HCT116 (cell line): ENCODE data around the gene ANGPTL3. TPM values are rescaled to one million over a fixed set of nuclear protein-coding genes. Genes with fewer than 3 reads are reported as not detected.

Source experiments
- ATAC-seq: fragments of 200-7000 bp; cut with Tn5 transposase; 2 replicates; pipeline ENCODE4 v1.9.1; 2020; ENCODE audit warnings: mild to moderate bottlenecking, moderate library complexity
- BruUV-seq: library from RNA; stranded (reverse); fragments of 400-500 nt; replicated peaks from 2 replicates; lab custom pipeline; 2021; lab: Mats Ljungman, UMichigan
- CTCF ChIA-PET: fragments of 300-600 bp; sonication (Branson Sonifier 250); formaldehyde crosslinking; loops from one replicate; lab custom pipeline; 2021; ENCODE audit warnings: antibody characterized with exemption; lab: Charles Lee
- POLR2A ChIA-PET: fragments of 300-600, 350-600 bp; sonication (Branson Sonifier 250); formaldehyde crosslinking; loops from one replicate; lab custom pipeline; 2021; ENCODE audit warnings: antibody characterized with exemption; lab: Charles Lee
- RAD21 ChIA-PET, 2 experiments: fragments of 300-600 bp; sonication (Branson Sonifier 250); formaldehyde crosslinking; loops; one replicate each; lab custom pipeline; 2023; ENCODE audit warnings: low total read pairs in 2 of 2; ENCODE audit not compliant: uncharacterized antibody in 2 of 2, unreplicated experiment in 2 of 2, low non-redundant PET in 1 of 2; lab: Charles Lee
- DNase-seq: peaks from one replicate; pipeline ENCODE4 v3.0.0-alpha.2; 2010; ENCODE audit warnings: low read depth, low spot score
- H2AFZ ChIP-seq: fragments of 200-600 bp; shearing (Covaris generic), sonication (generic); 2 replicates; pipeline ENCODE4 v1.6.1; 2017; ENCODE audit warnings: low read depth, mixed run types, mixed read lengths, antibody characterized with exemption, low read length; ENCODE audit not compliant: poor library complexity, severe bottlenecking
- H3K27ac ChIP-seq: 2 replicates; pipeline ENCODE4 v1.5.1; 2012; ENCODE audit warnings: low read depth, low read length
- H3K27me3 ChIP-seq: fragments of 200-600 bp; sonication (generic); 2 replicates; pipeline ENCODE4 v1.6.1; 2016; ENCODE audit warnings: mixed run types, low read length, mixed read lengths; ENCODE audit not compliant: insufficient read depth
- H3K36me3 ChIP-seq, 2 experiments: fragments of 200-500 bp in 1 of 2; fragments of 200-600 bp in 1 of 2; sonication (Bioruptor generic) in 1 of 2; sonication (generic) in 1 of 2; 2 replicates each; pipeline versions ENCODE4 v1.5.1 to v1.6.1; 2014 to 2016; ENCODE audit warnings: low read length in 2 of 2, inconsistent platforms in 1 of 2, mixed read lengths in 1 of 2, mixed run types in 1 of 2; ENCODE audit not compliant: insufficient read depth in 2 of 2, control insufficient read depth in 1 of 2
- H3K4me1 ChIP-seq, 2 experiments: fragments of 200-600 bp in 1 of 2; sonication (generic) in 1 of 2; 2 replicates each; pipeline versions ENCODE4 v1.5.1 to v1.6.1; 2012 to 2017; ENCODE audit warnings: low read length in 2 of 2, inconsistent platforms in 1 of 2, mild to moderate bottlenecking in 1 of 2, mixed read lengths in 1 of 2, mixed run types in 1 of 2, moderate library complexity in 1 of 2; ENCODE audit not compliant: insufficient read depth in 2 of 2, control insufficient read depth in 1 of 2
- H3K4me2 ChIP-seq: fragments of 200-600 bp; sonication (generic); 2 replicates; pipeline ENCODE4 v1.6.1; 2017; ENCODE audit warnings: mixed run types, low read length, mixed read lengths
- H3K4me3 ChIP-seq, 2 experiments: fragments of 200-600 bp in 1 of 2; sonication (generic) in 1 of 2; replicated peaks in 1 of 2; 2 replicates each; pipeline ENCODE4 v1.5.1; 2011 to 2016; ENCODE audit warnings: low read length in 2 of 2, control low read depth in 1 of 2, low read depth in 1 of 2, mild to moderate bottlenecking in 1 of 2, mixed read lengths in 1 of 2, mixed run types in 1 of 2
- H3K79me2 ChIP-seq: fragments of 200-600 bp; sonication (generic); 2 replicates; pipeline ENCODE4 v1.6.1; 2017; ENCODE audit warnings: mild to moderate bottlenecking, mixed run types, low read length, moderate library complexity, mixed read lengths; ENCODE audit not compliant: insufficient read depth
- H3K9ac ChIP-seq: fragments of 200-600 bp; sonication (generic); 2 replicates; pipeline ENCODE4 v1.6.1; 2016; ENCODE audit warnings: low read length, mixed read lengths
- H3K9me2 ChIP-seq: fragments of 200-600 bp; sonication (generic), shearing (Covaris generic); 2 replicates; pipeline ENCODE4 v1.6.1; 2017; ENCODE audit warnings: mixed run types, mild to moderate bottlenecking, moderate library complexity; ENCODE audit not compliant: insufficient read depth
- H3K9me3 ChIP-seq, 2 experiments: fragments of 200-500 bp in 1 of 2; fragments of 200-600 bp in 1 of 2; sonication (Bioruptor generic) in 1 of 2; sonication (generic) in 1 of 2; 2 replicates each; pipeline ENCODE4 v1.6.1; 2014 to 2017; ENCODE audit warnings: low read length in 2 of 2, mixed read lengths in 2 of 2, inconsistent platforms in 1 of 2, low read depth in 1 of 2, mild to moderate bottlenecking in 1 of 2, mixed run types in 1 of 2, moderate library complexity in 1 of 2; ENCODE audit not compliant: control insufficient read depth in 1 of 2, insufficient read depth in 1 of 2
- H4K20me1 ChIP-seq: fragments of 200-600 bp; sonication (generic), shearing (Covaris generic); 2 replicates; pipeline ENCODE4 v1.6.1; 2017; ENCODE audit warnings: mixed run types, mild to moderate bottlenecking, moderate library complexity; ENCODE audit not compliant: insufficient read depth
- ATF3 ChIP-seq: IDR thresholded peaks from 2 replicates; pipeline ENCODE4 v1.6.1; 2012
- CEBPB ChIP-seq: IDR thresholded peaks from 2 replicates; pipeline ENCODE4 v1.6.1; 2012; ENCODE audit warnings: low read depth
- CTCF ChIP-seq, 3 experiments: fragments of 200-600 bp in 1 of 3; sonication (generic) in 1 of 3; IDR thresholded peaks in 2 of 3; conservative IDR thresholded peaks in 1 of 3; 2 replicates each; pipeline ENCODE4 v1.5.1; 2012 to 2017; ENCODE audit warnings: low read depth in 2 of 3, low read length in 2 of 3, antibody characterized with exemption in 1 of 3, borderline replicate concordance in 1 of 3, control low read depth in 1 of 3, mild to moderate bottlenecking in 1 of 3, mixed read lengths in 1 of 3, mixed run types in 1 of 3, moderate library complexity in 1 of 3; ENCODE audit not compliant: insufficient read depth in 1 of 3
- EGR1 ChIP-seq: IDR thresholded peaks from 2 replicates; pipeline ENCODE4 v1.6.1; 2012; ENCODE audit warnings: low read depth
- EZH2 ChIP-seq: fragments of 200-600 bp; sonication (generic); IDR thresholded peaks from 2 replicates; pipeline ENCODE4 v1.6.1; 2017; ENCODE audit warnings: antibody characterized with exemption, mixed run types
- EZH2phosphoT487 ChIP-seq: fragments of 200-600 bp; IDR thresholded peaks from 2 replicates; pipeline ENCODE4 v1.6.1; 2018; ENCODE audit warnings: antibody characterized with exemption, borderline replicate concordance
- MAX ChIP-seq: IDR thresholded peaks from 2 replicates; pipeline ENCODE4 v1.6.1; 2012
- SRF ChIP-seq: IDR thresholded peaks from 2 replicates; pipeline ENCODE4 v1.6.1; 2012; ENCODE audit warnings: low read depth
- ZFX ChIP-seq: fragments of 450-650 bp; IDR thresholded peaks from 2 replicates; pipeline ENCODE4 v1.6.1; 2017
- intact Hi-C: fragments of 100-400 bp; cut with micrococcal nuclease; formaldehyde crosslinking; loops from 2 replicates; pipeline ENCODE4 v1.10.0; 2022
- total RNA-seq: library from RNA; stranded (reverse); gene quantifications from one replicate; pipeline ENCODE4 v1.2.1, GENCODE V29; 2021; ENCODE audit not compliant: unreplicated experiment
- TF ChIP-seq, protein P1 (sequence below): IDR thresholded peaks from 2 replicates; pipeline ENCODE4 v1.6.1; 2012; ENCODE audit warnings: low read depth

ANGPTL3 gene
- total RNA-seq, 1 experiment from 2014 or later: 0.07 TPM

GRCh38 chr1:62590970-62591368 is 6.4 kb upstream of the ANGPTL3 start:
- Histone ChIP-seq H3K9me3 (no peaks in the 10 kb centered on the region), H3K4me1 (no peaks in the 10 kb centered on the region), H3K79me2 (no peaks in the 10 kb centered on the region), H3K9ac (no peak overlapping the region), H4K20me1 (no peaks in the 10 kb centered on the region), H3K4me2 (no peak overlapping the region), H3K36me3 (no peaks in the 10 kb centered on the region)
- POLR2A ChIA-PET: no interaction called here
- intact Hi-C loops: no loop called here
- BruUV-seq: no TSS peak
- CTCF ChIA-PET: no interaction called here
- no peak for ATAC-seq
- RAD21 ChIA-PET: no interaction called here
- no peak for TF ChIP-seq EZH2phosphoT487
- no peak for TF ChIP-seq ZFX
- no peak for TF ChIP-seq CEBPB
- TF ChIP-seq CTCF (IDR thresholded peaks at IDR 0.05 in 2 of 3, conservative IDR thresholded peaks at IDR 0.05 in 1 of 3; ENCODE audit: borderline replicate concordance in 1 of 3, insufficient read depth in 1 of 3, low read depth in 2 of 3, low read length in 2 of 3): no peak
- no peak for TF ChIP-seq ATF3
- no peak for TF ChIP-seq SRF
- TF ChIP-seq, all 23 proteins: peak for 0
- Histone ChIP-seq H3K27ac (no peak overlapping the region), H3K27me3 (no peaks in the 10 kb centered on the region), H2AFZ (no peak overlapping the region), H3K4me3 (no peak overlapping the region), H3K9me2 (no peaks in the 10 kb centered on the region)
- no peak for DNase-seq

- H3K9ac ChIP-seq: no peak overlapping the region
- RAD21 ChIA-PET: no interaction called here
- no peaks in the 10 kb centered on the region for H3K9me3 ChIP-seq
- H3K36me3 ChIP-seq: no peaks in the 10 kb centered on the region
- no peak overlapping the region for H3K4me2 ChIP-seq
- H3K4me3 ChIP-seq: no peak overlapping the region
- H3K27ac ChIP-seq: no peak overlapping the region
- TF ChIP-seq SRF (no peak), EGR1 (no peak), MAX (no peak), EZH2 (no peak), ZFX (no peak)
- TF ChIP-seq, protein P1, sequence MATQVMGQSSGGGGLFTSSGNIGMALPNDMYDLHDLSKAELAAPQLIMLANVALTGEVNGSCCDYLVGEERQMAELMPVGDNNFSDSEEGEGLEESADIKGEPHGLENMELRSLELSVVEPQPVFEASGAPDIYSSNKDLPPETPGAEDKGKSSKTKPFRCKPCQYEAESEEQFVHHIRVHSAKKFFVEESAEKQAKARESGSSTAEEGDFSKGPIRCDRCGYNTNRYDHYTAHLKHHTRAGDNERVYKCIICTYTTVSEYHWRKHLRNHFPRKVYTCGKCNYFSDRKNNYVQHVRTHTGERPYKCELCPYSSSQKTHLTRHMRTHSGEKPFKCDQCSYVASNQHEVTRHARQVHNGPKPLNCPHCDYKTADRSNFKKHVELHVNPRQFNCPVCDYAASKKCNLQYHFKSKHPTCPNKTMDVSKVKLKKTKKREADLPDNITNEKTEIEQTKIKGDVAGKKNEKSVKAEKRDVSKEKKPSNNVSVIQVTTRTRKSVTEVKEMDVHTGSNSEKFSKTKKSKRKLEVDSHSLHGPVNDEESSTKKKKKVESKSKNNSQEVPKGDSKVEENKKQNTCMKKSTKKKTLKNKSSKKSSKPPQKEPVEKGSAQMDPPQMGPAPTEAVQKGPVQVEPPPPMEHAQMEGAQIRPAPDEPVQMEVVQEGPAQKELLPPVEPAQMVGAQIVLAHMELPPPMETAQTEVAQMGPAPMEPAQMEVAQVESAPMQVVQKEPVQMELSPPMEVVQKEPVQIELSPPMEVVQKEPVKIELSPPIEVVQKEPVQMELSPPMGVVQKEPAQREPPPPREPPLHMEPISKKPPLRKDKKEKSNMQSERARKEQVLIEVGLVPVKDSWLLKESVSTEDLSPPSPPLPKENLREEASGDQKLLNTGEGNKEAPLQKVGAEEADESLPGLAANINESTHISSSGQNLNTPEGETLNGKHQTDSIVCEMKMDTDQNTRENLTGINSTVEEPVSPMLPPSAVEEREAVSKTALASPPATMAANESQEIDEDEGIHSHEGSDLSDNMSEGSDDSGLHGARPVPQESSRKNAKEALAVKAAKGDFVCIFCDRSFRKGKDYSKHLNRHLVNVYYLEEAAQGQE: no peak
- H3K79me2 ChIP-seq: no peaks in the 10 kb centered on the region
- H3K9me2 ChIP-seq: no peaks in the 10 kb centered on the region
- ATAC-seq: no peak
- no peak for DNase-seq
- CTCF ChIA-PET: no interaction called here
- no peaks in the 10 kb centered on the region for H3K4me1 ChIP-seq
- intact Hi-C loops: no loop called here
- no peaks in the 10 kb centered on the region for H4K20me1 ChIP-seq
- POLR2A ChIA-PET: no interaction called here
- no peak overlapping the region for H2AFZ ChIP-seq
- H3K27me3 ChIP-seq: no peaks in the 10 kb centered on the region
- BruUV-seq: no TSS peak
Observed at GRCh38 chr1:62593825-62594394, 3.4 kb upstream of the ANGPTL3 start.
